HepG2 (cell line): Measurements from ENCODE around the gene CTSA. TPM values are rescaled to one million over a fixed set of nuclear protein-coding genes. Genes with fewer than 3 reads are reported as not detected.
A peak's percentile ranks its signal among the peaks of the same experiment; 100 is the strongest.

ENCODE experiments used
- ARID5B ChIP-seq: IDR thresholded peaks from 2 replicates; pipeline ENCODE4 v1.4.0; 2020; ENCODE audit warnings: mild to moderate bottlenecking, missing genetic modification reagents
- ARNTL ChIP-seq: sonication (generic); formaldehyde crosslinking; IDR thresholded peaks from 2 replicates; pipeline ENCODE4 v1.4.0; 2020; ENCODE audit warnings: mild to moderate bottlenecking, missing genetic modification reagents
- CEBPZ ChIP-seq: IDR thresholded peaks from 2 replicates; pipeline ENCODE4 v1.6.1; 2012; ENCODE audit warnings: low read length, improper control_type of control experiment
- DNMT1 ChIP-seq: sonication (generic); formaldehyde crosslinking; IDR thresholded peaks from 2 replicates; pipeline ENCODE4 v1.5.1; 2020; ENCODE audit warnings: mild to moderate bottlenecking, missing genetic modification reagents
- FOSL2 ChIP-seq: sonication (generic); formaldehyde crosslinking; IDR thresholded peaks from 2 replicates; pipeline ENCODE4 v1.4.0; 2020; ENCODE audit warnings: missing genetic modification reagents
- POLR2A ChIP-seq, 2 experiments: IDR thresholded peaks; 2 replicates each; pipeline ENCODE4 v1.6.1; 2011; ENCODE audit warnings: low read depth in 2 of 2, low read length in 2 of 2, mild to moderate bottlenecking in 1 of 2, moderate library complexity in 1 of 2; ENCODE audit not compliant: insufficient read depth in 1 of 2
- POLR2AphosphoS5 ChIP-seq: IDR thresholded peaks from 2 replicates; pipeline ENCODE4 v1.6.1; 2012; ENCODE audit warnings: low read depth, low read length
- RCOR2 ChIP-seq: IDR thresholded peaks from 2 replicates; pipeline ENCODE4 v1.6.1; 2016; ENCODE audit warnings: missing biosample characterization, missing genetic modification reagents
- REL ChIP-seq: sonication (generic); formaldehyde crosslinking; conservative IDR thresholded peaks from 2 replicates; pipeline ENCODE4 v1.8.0; 2022; ENCODE audit warnings: mild to moderate bottlenecking, missing genetic modification reagents, moderate library complexity
- RFX3 ChIP-seq: IDR thresholded peaks from 2 replicates; pipeline ENCODE4 v1.6.1; 2016; ENCODE audit warnings: missing biosample characterization, missing genetic modification reagents
- SKIL ChIP-seq: sonication (generic); formaldehyde crosslinking; IDR thresholded peaks from 2 replicates; pipeline ENCODE4 v1.8.0; 2022; ENCODE audit warnings: missing genetic modification reagents, mild to moderate bottlenecking, moderate library complexity, borderline replicate concordance
- SOX13 ChIP-seq, 3 experiments: fragments of 450-650 bp in 1 of 3; sonication (generic) in 1 of 3; formaldehyde crosslinking in 1 of 3; IDR thresholded peaks in 2 of 3; conservative IDR thresholded peaks in 1 of 3; 2 replicates each; pipeline versions ENCODE4 v1.5.0 to v1.6.1; 2016 to 2020; ENCODE audit warnings: antibody characterized with exemption in 1 of 3, mild to moderate bottlenecking in 1 of 3, missing compliant biosample characterization in 1 of 3, missing genetic modification reagents in 1 of 3, moderate library complexity in 1 of 3
- ZFX ChIP-seq: sonication (generic); formaldehyde crosslinking; IDR thresholded peaks from 2 replicates; pipeline ENCODE4 v1.4.0; 2020; ENCODE audit warnings: mild to moderate bottlenecking, low read depth, missing genetic modification reagents, moderate library complexity
- ZNF251 ChIP-seq: sonication (generic); formaldehyde crosslinking; IDR thresholded peaks from 2 replicates; pipeline ENCODE4 v1.9.0; 2021; ENCODE audit warnings: mild to moderate bottlenecking, missing genetic modification reagents
- ZNF430 ChIP-seq: sonication (generic); formaldehyde crosslinking; IDR thresholded peaks from 2 replicates; pipeline ENCODE4 v1.9.0; 2021; ENCODE audit warnings: mild to moderate bottlenecking, missing genetic modification reagents
- ZNF598 ChIP-seq: sonication (generic); formaldehyde crosslinking; IDR thresholded peaks from 2 replicates; pipeline ENCODE4 v1.5.1; 2020; ENCODE audit warnings: mild to moderate bottlenecking, missing genetic modification reagents, borderline replicate concordance
- ZNF784 ChIP-seq: sonication (generic); formaldehyde crosslinking; IDR thresholded peaks from 2 replicates; pipeline ENCODE4 v1.5.1; 2020; ENCODE audit warnings: missing genetic modification reagents, mild to moderate bottlenecking, borderline replicate concordance
- ZNF839 ChIP-seq: sonication (generic); formaldehyde crosslinking; IDR thresholded peaks from 2 replicates; pipeline ENCODE4 v1.4.0; 2020; ENCODE audit warnings: missing genetic modification reagents, mild to moderate bottlenecking, borderline replicate concordance
- polyA plus RNA-seq, 8 experiments: library from polyadenylated mRNA; depleted of rRNA in 3 of 8; stranded (reverse) in 7 of 8; unstranded in 1 of 8; fragments of >200 nt; fragmentation: Illumina TruSeq in 4 of 8; extraction: Trizol in 4 of 8; gene quantifications; 2 replicates each; pipeline versions ENCODE4 v1.2.1 to v1.2.3, GENCODE V29; 2011 to 2016; ENCODE audit warnings: low read depth in 4 of 8, missing spikeins in 1 of 8, mixed read lengths in 1 of 8; ENCODE audit not compliant: insufficient read depth in 1 of 8
- total RNA-seq, 5 experiments: library from RNA; depleted of rRNA; stranded (reverse); fragments of >200 nt; fragmentation: Illumina TruSeq; extraction: Trizol; gene quantifications; 2 replicates each; pipeline ENCODE4 v1.2.3, GENCODE V29; 2016; ENCODE audit warnings: low read depth in 1 of 5

Gene CTSA
- total and polyA plus RNA-seq, 2 of the 13 experiments (the other 11 are each of a cell fraction or from before 2014, with no cell fraction given) = 202 to 231 TPM

GRCh38 chr20:45934586-45935415 is 43.7 kb downstream of the CTSA start, which contains the start of gene PCIF1 (continued):
- no peak for TF ChIP-seq CEBPZ
- TF ChIP-seq ZFX = peak; percentile 85
- TF ChIP-seq ZNF839 (CRISPR knock-in tag) = peak; percentile 98
- TF ChIP-seq POLR2A (IDR thresholded peaks at IDR 0.05; ENCODE audit: insufficient read depth in 1 of 2, low read depth in 2 of 2, low read length in 2 of 2) = peak; percentile 64 to 98
- TF ChIP-seq ZNF784 = peak; percentile 94; the same call in 1 of the 2 replicates
- TF ChIP-seq ARNTL (CRISPR knock-in tag) = peak; percentile 54
- no peak; the same call in 1 of the 2 replicates for TF ChIP-seq SOX13 (IDR thresholded peaks at IDR 0.05)
- TF ChIP-seq SOX13 (CRISPR knock-in tag; conservative IDR thresholded peaks at IDR 0.05 in 1 of 2, IDR thresholded peaks at IDR 0.05 in 1 of 2) = peak in 1 of 2 experiments; percentile 96; a peak in 3 of 4 replicates
- peak; percentile 6; the same call in 1 of the 2 replicates for TF ChIP-seq ARID5B (CRISPR knock-in tag)
- peak; percentile 98 for TF ChIP-seq ZNF430 (CRISPR knock-in tag)
- TF ChIP-seq SKIL (CRISPR knock-in tag) = peak; percentile 73; the same call in 1 of the 2 replicates
- TF ChIP-seq DNMT1 (CRISPR knock-in tag) = 0 out of 2 replicates have a peak, but pooled peaks have one; percentile 82
- TF ChIP-seq FOSL2 (CRISPR knock-in tag) = peak; percentile 49; the same call in 1 of the 2 replicates
- no peak for TF ChIP-seq RCOR2
- no peak; the same call in 1 of the 2 replicates for TF ChIP-seq REL
- TF ChIP-seq ZNF251 = peak; percentile 91; the same call in 1 of the 2 replicates
- no peak; the same call in 1 of the 2 replicates for TF ChIP-seq RFX3
- TF ChIP-seq POLR2AphosphoS5 = peak; percentile 84
- 0 out of 2 replicates have a peak, but pooled peaks have one; percentile 39 for TF ChIP-seq ZNF598 (CRISPR knock-in tag)
